Aorta (tissue), 5 donors: ENCODE results near the gene PACRG. TPM values are rescaled to one million over a fixed set of nuclear protein-coding genes. Genes with fewer than 3 reads are reported as not detected.

Source experiments
- ATAC-seq: fragments of 200-7000 bp; cut with Tn5 transposase; one replicate; pipeline ENCODE4 v1.9.1; 2022; ENCODE audit warnings: moderate library complexity; ENCODE audit not compliant: low FRiP score
- DNase-seq, 2 donors: peaks; one replicate each; pipeline ENCODE4 v3.0.0-alpha.2; 2020
- H3K27ac ChIP-seq, 2 donors: one replicate each; pipeline ENCODE4 v1.5.1; 2013; ENCODE audit warnings: low read length in 2 of 2, mild to moderate bottlenecking in 2 of 2, moderate library complexity in 2 of 2, control low read depth in 1 of 2, inconsistent platforms in 1 of 2, low read depth in 1 of 2
- H3K27me3 ChIP-seq, 2 donors: one replicate each; pipeline ENCODE4 v1.6.1; 2013; ENCODE audit warnings: control low read depth in 1 of 2, low read length in 1 of 2, mild to moderate bottlenecking in 1 of 2, moderate library complexity in 1 of 2; ENCODE audit not compliant: insufficient read depth in 2 of 2, control insufficient read depth in 1 of 2
- H3K36me3 ChIP-seq, 2 donors: one replicate each; pipeline ENCODE4 v1.6.1; 2013; ENCODE audit warnings: control low read depth in 1 of 2, low read length in 1 of 2, mild to moderate bottlenecking in 1 of 2; ENCODE audit not compliant: insufficient read depth in 2 of 2, control insufficient read depth in 1 of 2
- H3K4me1 ChIP-seq, 2 donors: one replicate each; pipeline ENCODE4 v1.6.1; 2013; ENCODE audit warnings: low read length in 2 of 2, control low read depth in 1 of 2, mild to moderate bottlenecking in 1 of 2, moderate library complexity in 1 of 2; ENCODE audit not compliant: insufficient read depth in 2 of 2, control insufficient read depth in 1 of 2
- H3K4me3 ChIP-seq, 2 donors: one replicate each; pipeline ENCODE4 v1.5.1; 2013; ENCODE audit warnings: low read length in 2 of 2, control low read depth in 1 of 2, mild to moderate bottlenecking in 1 of 2
- H3K9me3 ChIP-seq: one replicate; pipeline ENCODE4 v1.6.1; 2013; ENCODE audit warnings: mild to moderate bottlenecking, low read length; ENCODE audit not compliant: control insufficient read depth
- WGBS, 2 donors: extraction: QIAGEN DNeasy Blood & Tissue Kit; methylation state at CpG; one replicate each; pipeline ENCODE4 v1.1.7; 2013; 5-methylcytosine and 5-hydroxymethylcytosine counted together
- intact Hi-C, 2 donors: fragments of 100-400 bp; cut with DNase I; formaldehyde crosslinking; loops; one replicate each; pipeline versions ENCODE4 v1.14.2 to v1.15.0; 2022
- polyA plus RNA-seq, 2 donors: library from polyadenylated mRNA; stranded (reverse); fragments of 200-250 nt; gene quantifications; one replicate each; pipeline ENCODE4 v1.2.3, GENCODE V29; 2013
- total RNA-seq, 2 donors: library from RNA; stranded (reverse); fragmentation: NEBNext Ultra II Directional; extraction: Animal tissue kit (Norgen Biotek cat#: 25700); gene quantifications; one replicate each; pipeline ENCODE4 v1.2.1, GENCODE V29; 2021
- donor health status: healthy with polysubstance abuse.
- donor health status: Bipolar disorder and iron deficiency.
- donor health status: DM: no; HTN: no; CAD: no.
- donor health status: DM: no; HTN: no; CAD: no.
- donor health status: DM: yes; HTN: yes; CAD: no.

The PACRG gene
- total and polyA plus RNA-seq, 4 donors: 0.26 to 2.7 (median 0.54) TPM; not detected in 1

- ATAC-seq: no peak
- intact Hi-C loops: no loop called here
- Histone ChIP-seq H3K4me1 (no peaks in the 10 kb centered on the region), H3K27ac (no peak overlapping the region), H3K27me3 (no peaks in the 10 kb centered on the region), H3K4me3 (no peak overlapping the region), H3K9me3 (no peaks in the 10 kb centered on the region), H3K36me3 (no peaks in the 10 kb centered on the region)
- 37 to 40% methylated on average over 5 of the region's 5 CpGs for WGBS, 2 donors
- DNase-seq: no peak
Observed at GRCh38 chr6:163339466-163339865, 611.7 kb downstream of the PACRG start.

DNA sequence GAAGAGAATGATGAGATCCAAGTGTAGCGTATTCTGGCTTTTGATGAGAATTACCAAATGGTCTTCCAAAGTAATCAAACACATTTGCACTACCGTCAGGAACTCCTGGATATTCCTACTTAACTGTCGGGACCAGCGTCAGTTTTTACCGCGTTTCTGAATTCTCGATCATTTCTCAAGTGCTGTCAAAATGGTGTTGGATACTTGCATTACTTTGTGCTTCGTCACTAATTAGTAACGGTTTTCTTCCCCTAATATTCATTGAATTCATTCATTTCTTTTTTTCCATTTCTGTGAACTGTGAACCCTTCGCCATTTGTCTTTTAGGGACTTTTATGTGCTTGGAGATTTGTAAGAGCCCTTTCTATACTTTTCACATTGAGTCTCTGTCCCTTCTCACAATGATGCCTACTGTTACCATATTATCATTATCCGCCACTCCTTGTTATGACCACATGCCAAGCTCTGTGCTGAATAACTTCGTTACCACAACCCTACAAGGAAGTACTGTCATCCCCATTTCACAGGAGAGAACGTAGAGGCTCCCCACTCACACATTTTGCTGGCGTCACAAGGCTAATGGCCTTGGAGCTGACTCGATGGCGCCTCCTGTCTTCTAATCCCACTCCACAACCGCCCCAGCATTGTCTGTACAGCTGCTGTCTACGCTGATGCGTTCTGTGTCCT is 612.6 kb downstream of the PACRG start:
- Histone ChIP-seq H3K36me3 (no peaks in the 10 kb centered on the region), H3K4me3 (no peak overlapping the region), H3K27ac (no peak overlapping the region), H3K9me3 (no peaks in the 10 kb centered on the region), H3K4me1 (no peaks in the 10 kb centered on the region), H3K27me3 (no peaks in the 10 kb centered on the region)
- DNase-seq: no peak
- WGBS, 2 donors: 97% methylated on average over 19 of the region's 19 CpGs
- intact Hi-C loops: no loop called here
- ATAC-seq: no peak

GRCh38 chr6:163341224-163342061 is 613.7 kb downstream of the PACRG start:
- no peaks in the 10 kb centered on the region for H3K36me3 ChIP-seq
- no peak for DNase-seq
- 90 to 94% methylated on average over 16 of the region's 16 CpGs for WGBS, 2 donors
- no peaks in the 10 kb centered on the region for H3K27me3 ChIP-seq
- no peak overlapping the region for H3K27ac ChIP-seq
- H3K4me3 ChIP-seq: no peak overlapping the region
- intact Hi-C loops: no loop called here
- ATAC-seq: no peak
- H3K9me3 ChIP-seq: no peaks in the 10 kb centered on the region
- H3K4me1 ChIP-seq: no peaks in the 10 kb centered on the region

DNA sequence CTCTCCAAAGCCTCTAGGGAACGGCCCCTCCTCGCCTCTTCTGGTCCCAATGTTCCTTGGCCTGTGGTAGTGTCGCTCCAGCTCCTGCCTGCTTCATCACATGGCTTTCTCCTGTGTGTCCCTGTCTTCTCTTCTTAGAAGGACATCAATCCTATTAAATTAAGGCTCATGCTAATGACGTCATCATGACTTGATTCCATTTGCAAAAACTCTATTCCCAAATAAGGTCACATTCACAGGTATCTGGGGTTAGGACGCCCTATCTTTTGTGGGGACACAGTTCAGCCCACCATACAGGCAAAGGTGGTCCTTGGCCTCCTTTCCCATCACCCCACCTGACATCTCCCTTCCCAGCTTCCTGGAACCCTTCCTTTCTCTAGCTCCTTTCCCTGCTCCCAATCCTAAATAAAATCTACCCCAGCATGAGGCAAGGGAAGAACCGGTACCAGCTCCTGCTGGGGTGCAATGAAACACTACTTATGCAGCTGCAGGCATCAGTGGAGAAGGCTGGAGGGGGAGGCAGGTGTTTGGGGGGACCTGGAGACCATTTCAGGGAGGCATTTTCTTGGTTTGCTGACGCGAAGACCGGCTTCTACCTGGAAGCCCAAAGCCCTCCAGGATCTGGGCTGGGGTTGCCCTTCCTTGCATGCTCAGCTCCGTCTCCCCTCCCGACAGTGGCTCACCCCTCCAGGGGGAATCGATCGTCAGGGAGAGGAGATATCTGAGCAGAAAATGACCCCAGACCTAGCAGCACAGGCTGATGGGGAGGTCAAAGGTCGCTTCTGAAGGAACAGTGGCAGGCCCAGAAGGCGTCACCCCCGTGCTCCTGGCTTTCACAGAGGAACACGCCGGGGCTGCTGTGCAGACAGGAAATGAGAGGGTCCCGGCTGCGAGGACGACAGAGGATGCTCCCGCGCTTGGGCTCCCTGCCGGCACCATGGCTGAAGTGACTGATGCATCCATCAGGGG is 615.1 kb downstream of the PACRG start:
- H3K27me3 ChIP-seq: no peaks in the 10 kb centered on the region
- H3K36me3 ChIP-seq: no peaks in the 10 kb centered on the region
- DNase-seq (peak in 1 of 2 donors; percentile 60), ATAC-seq (no peak)
- H3K27ac ChIP-seq: no peak overlapping the region
- H3K4me3 ChIP-seq: no peak overlapping the region
- H3K9me3 ChIP-seq: no peaks in the 10 kb centered on the region
- intact Hi-C loops: no loop called here
- 90 to 91% methylated on average over 24 of the region's 24 CpGs for WGBS, 2 donors
- H3K4me1 ChIP-seq: no peaks in the 10 kb centered on the region

DNA sequence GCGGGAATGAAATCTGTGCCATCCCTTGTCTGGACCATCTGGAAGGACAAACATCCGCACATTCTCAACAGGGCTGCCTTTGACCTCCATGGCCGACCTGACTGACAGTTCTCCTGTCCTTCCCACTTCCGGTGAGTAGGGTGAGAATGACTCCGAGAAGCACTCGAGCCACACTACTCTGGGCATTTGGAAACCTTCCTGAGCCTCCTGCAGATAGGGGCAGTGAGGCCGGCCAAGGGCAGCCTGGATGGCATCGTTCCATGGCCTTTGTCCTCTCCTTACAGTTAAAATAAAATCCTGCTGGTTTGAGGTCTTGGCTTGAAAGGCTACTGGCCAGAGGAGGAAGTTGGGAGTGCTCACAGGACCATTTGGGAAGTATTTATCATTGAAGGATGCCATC is 615.8 kb downstream of the PACRG start:
- H3K36me3 ChIP-seq: no peaks in the 10 kb centered on the region
- WGBS, 2 donors: 95 to 98% methylated on average over 8 of the region's 8 CpGs
- no peak for ATAC-seq
- intact Hi-C loops: no loop called here
- H3K27me3 ChIP-seq: no peaks in the 10 kb centered on the region
- no peak overlapping the region for H3K4me3 ChIP-seq
- H3K27ac ChIP-seq: no peak overlapping the region
- no peaks in the 10 kb centered on the region for H3K9me3 ChIP-seq
- H3K4me1 ChIP-seq: no peaks in the 10 kb centered on the region
- no peak for DNase-seq

GRCh38 chr6:163344411-163344810 is 616.6 kb downstream of the PACRG start:
- Histone ChIP-seq H3K4me3 (no peak overlapping the region), H3K36me3 (no peaks in the 10 kb centered on the region), H3K27ac (no peak overlapping the region), H3K9me3 (no peaks in the 10 kb centered on the region), H3K27me3 (no peaks in the 10 kb centered on the region), H3K4me1 (no peaks in the 10 kb centered on the region)
- no peak for DNase-seq
- intact Hi-C loops: no loop called here
- WGBS, 2 donors: 91 to 95% methylated on average over 8 of the region's 8 CpGs
- no peak for ATAC-seq

- ATAC-seq: no peak
- intact Hi-C loops: no loop called here
- no peaks in the 10 kb centered on the region for H3K36me3 ChIP-seq
- no peak overlapping the region for H3K4me3 ChIP-seq
- no peaks in the 10 kb centered on the region for H3K4me1 ChIP-seq
- H3K9me3 ChIP-seq: no peaks in the 10 kb centered on the region
- DNase-seq: peak in 1 of 2 donors; percentile 50
- H3K27ac ChIP-seq: no peak overlapping the region
- 90 to 92% methylated on average over 8 of the region's 8 CpGs for WGBS, 2 donors
- no peaks in the 10 kb centered on the region for H3K27me3 ChIP-seq
Observed at GRCh38 chr6:163345931-163346330, 618.2 kb downstream of the PACRG start.

GRCh38 chr6:163346497-163346961 is 618.8 kb downstream of the PACRG start:
- peak; percentile 27 for ATAC-seq
- intact Hi-C loops: no loop called here
- 12 to 18% methylated on average over 16 of the region's 16 CpGs for WGBS, 2 donors

More at GRCh38 chr6:163346497-163346961, 618.8 kb downstream of the PACRG start:
- no peak overlapping the region for H3K27ac ChIP-seq
- H3K9me3 ChIP-seq: no peaks in the 10 kb centered on the region
- no peaks in the 10 kb centered on the region for H3K27me3 ChIP-seq
- DNase-seq: peak in 1 of 2 donors; percentile 74
- H3K4me3 ChIP-seq: no peak overlapping the region
- no peaks in the 10 kb centered on the region for H3K4me1 ChIP-seq
- no peaks in the 10 kb centered on the region for H3K36me3 ChIP-seq
